HG03575 (cell line): ENCODE results near the gene TENT5A.

Experiments
- ATAC-seq: cut with Tn5 transposase; IDR thresholded peaks from one replicate; pipeline ENCODE4 v1.9.1; 2021; ENCODE audit not compliant: unreplicated experiment, insufficient number of reproducible peaks, low FRiP score; ENCODE audit errors: extremely low read depth

The TENT5A gene

DNA sequence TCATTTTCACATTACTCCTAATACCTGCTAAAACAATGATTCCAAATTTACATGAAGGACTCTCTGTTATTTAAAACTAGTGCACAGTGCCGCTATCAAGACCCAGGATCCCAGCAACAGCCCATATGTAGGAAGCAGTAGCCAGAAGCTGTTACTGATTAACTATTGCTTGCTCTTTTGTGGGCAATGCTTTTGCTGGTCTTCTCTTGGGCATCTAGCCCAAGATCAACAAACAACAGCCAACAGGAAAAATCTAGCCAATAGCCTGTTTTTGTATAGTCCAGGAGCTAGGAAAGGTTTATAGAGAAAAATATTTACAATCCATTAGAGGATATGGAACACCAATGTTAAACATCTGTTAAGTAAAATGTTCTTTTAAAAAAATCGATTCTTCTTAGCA is 22.1 kb upstream of the TENT5A start:
- ATAC-seq, result no peak

DNA sequence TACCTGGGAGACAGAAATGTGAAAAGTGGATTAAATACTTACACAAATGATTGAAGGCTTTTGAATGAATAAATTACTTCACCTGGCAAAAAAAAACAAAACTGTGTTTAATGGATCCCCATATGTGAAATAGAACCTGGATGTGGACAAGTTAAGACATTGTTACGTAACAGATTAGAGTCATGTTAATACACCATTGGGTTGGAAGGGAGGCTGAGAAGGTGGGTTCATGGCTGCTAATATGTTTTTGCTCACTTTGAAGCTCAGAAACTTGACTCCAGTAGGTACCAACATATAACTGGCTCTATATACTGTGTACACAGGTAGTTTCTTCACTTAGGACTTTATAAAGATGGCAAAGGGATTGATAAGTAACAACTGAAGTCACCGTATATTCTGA is 21.4 kb upstream of the TENT5A start:
- no peak for ATAC-seq

DNA sequence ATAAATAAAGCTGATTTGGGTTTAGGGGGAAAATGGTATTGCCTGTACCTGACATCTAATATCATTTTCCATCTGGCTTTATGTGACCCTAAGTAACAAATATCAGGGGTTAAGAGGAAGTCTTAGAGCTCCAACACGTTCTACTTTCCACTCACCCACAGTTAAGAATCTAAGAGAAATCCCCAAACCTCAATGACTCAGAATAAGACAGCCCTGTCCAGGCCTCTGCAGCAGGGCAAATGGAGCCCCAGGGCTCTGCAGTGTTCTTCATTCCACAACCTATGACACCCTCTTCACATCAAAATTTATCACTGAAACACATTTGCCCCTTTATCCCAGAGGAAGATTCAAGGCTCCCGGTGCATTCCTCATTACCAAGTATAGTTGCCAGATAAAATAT is 20.3 kb upstream of the TENT5A start:
- peak; percentile 99 for ATAC-seq

DNA sequence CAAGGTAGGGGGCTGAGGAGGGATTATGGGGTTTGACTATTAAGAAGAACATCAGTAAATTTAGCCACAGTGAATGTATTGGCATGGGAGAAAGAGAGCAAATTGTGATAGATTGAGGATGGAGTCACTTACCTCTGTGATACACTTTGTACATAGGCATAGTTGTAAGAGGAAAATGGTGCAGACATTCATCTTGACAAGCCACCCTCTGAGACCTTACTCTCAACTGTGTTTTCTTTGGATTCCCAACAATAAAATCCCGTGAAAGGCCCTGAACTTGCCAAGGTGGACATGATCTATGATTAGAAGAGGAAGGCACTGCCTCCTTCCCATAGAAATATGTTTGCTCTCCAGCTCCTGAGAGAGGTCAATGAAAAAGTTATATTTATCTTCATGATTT is 18.6 kb upstream of the TENT5A start:
- no peak for ATAC-seq

DNA sequence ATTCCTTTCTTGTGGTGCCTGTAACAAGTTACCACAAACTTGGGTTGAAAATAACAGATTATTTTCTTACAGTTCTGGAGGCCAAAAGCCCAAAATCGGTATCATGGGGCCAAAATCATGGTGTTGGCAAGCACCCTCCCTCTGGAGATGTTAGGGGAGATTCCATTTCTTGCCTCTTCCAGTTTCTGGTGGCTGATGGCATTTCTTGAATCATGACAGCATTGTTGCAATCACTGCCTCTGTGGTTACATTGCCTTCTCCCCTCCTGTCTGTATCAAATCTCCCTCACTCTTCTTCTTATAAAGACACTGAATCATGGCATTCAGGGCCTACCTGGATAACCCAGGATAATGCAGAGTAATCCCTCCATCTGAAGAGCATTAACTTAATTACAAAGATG is 17.9 kb upstream of the TENT5A start:
- ATAC-seq, result no peak

DNA sequence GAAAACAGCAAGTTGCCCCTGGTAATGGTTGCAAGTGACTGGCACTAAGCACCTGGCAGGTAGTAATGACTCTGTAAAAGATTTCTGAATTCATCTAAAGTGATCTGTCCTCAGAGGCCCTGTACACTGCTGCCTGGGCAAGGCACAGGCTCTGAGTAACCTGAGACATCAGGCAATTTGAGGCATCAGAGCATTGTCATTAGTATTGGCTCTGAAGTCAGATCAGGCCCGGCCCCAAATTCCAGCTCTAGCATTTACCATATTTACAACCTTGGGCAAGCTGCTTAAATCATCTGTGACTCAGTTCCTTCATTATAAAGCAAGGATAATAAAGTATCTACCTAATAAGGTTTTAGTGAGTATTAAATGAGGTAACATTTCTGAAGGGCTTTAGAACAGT is 17.3 kb upstream of the TENT5A start:
- ATAC-seq, result no peak

DNA sequence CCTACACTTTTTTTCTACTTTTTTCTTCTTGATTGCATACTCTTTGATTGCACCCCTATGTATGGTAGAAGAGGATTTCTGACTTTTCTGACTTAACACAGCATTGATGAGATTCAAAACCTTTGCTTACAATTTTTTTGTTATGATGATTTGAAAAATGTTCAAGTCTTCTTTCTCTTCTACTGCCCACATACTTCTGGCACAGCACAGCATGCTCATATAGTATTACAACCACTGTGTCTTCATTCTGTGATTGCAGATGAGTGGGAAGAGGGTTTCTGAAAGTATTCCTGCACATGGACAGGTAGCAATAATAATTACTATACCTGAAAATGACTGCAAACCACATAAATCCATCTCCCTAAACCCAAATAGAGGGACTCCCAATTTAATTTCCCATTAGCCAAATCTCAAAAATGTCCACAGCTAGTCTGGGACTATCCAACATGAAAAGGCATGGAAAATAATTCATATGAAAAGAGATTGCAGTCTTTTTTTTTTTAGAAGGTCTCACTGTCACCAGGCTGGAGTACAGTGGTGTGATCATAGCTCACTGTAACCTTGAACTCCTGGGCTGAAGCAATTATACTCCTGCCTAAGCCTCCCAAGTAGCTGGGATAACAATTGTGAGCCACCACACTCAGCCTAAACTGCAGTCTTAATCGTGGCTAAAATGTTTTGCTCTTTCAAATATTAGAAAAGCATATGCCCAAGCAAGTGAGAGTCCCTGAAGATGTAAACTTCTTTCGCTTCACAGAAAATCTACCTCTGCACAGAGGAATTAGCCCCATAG is 15.9 kb upstream of the TENT5A start:
- no peak for ATAC-seq

DNA sequence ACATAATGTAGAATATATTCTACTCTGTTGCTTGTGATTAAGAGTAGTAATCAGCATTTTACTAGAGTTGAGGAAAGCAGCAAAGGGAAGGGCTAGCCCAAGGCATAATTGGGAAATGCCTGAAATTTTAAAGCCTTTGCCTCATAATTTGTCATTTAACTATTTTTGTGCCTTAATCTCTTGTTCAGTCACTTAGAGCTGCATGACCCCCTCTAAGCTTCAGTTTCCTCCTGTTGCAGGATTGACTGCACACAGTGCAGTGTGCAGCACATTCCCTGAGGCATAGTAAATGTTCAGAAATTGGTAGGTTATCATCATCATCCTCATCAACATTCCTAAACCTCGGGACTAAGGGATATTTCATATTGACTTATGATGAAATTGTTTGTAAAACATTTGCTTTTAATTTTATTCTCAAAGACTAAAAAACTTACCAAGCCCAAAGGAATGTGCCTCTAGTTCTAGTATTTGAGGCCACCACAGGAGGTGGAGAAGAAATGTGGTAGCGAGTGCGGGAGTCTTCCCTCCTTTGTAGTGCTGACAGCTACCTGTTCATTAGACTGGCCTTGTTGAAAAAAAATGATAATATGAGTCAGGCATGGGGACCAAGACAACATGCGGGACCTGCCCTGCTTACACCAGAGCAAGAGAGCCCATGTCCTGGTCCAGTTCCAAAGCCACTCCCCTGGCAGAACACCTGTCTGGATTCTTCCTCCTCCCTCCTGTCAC is 14.8 kb upstream of the TENT5A start:
- ATAC-seq, result no peak

DNA sequence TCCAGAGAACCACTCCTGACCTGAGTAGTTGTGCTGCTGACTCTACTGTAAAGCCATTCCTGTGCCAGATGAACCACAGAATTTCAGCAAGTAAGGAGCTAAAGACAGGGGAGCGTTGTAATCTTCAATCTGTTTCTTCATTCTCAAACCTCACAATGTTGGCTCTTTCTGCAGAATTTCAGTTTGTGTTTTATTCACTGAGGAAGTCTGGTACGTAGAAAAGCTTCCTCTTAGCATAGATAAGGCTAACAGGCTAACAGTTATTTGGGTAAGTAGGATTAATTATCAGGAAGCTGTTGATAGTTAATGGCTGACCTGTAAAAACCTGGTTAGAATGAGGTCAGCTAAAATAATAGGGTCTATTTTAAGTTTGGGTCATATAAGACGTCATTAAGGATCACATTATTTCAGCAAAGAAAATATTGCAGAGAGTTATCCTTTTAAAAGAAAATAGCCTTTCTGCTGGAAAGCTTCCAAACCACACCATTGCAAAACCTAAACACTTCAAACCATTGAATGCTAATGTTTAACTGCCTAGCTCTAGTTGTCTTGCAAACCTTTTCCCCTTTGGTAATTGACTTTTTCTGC is 14.1 kb upstream of the TENT5A start:
- ATAC-seq, result no peak

DNA sequence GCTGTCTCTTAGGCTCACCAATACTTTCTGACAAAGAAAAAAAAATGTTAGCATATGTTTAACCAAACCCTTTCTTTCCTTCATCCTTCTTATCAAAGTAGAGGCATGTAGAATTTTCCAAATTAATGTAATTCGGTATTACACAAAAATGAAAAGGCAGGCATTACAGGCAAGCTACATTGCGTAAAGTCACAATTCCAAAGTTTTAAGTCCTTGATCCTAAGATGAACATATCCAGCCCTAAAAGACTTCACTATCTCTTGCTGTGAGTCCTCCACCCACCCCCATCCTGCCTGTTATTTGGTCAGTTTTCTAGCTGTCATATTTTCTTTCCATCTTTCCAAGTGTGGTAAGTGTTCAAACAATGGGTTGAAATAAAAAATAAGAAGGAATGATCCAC is 12.1 kb upstream of the TENT5A start:
- no peak for ATAC-seq

DNA sequence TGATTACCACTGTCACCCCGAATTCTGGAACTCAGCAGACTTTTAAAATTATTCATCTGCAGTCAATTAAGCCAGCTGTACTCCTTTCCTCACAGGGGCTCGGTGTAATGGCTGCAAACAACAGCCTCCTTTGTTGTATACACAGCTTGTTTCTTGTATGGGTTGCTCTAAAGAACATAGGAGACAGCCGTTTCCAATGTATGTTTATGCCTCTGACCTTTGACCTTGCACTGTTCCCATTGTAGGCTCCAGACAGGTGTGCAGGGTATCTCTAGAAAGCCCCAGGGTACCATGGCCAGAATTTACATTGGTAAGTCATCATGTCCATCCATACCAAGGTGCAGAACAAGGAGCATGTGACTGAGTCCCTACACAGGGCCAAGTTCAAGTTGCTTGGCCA is 11.5 kb upstream of the TENT5A start:
- ATAC-seq, result no peak

DNA sequence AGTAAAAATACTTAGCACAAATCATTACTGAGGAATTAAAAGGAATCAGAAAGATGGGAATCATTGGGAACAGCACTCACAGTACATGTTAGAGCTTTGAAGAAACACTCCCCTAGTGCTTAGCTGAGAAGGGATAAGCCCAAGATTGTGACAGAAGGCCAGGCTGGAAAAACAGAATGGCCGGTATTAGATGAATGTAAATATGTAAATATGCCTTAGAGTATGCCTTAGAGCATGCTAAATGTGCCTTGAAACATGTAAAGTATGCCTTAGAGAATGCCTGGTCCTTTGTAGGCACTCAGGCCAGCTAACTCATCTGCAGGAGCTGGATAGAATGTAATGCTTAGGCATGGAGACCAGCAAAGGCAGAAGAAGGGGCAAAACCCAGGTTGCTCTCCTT is 10.6 kb upstream of the TENT5A start:
- no peak for ATAC-seq

DNA sequence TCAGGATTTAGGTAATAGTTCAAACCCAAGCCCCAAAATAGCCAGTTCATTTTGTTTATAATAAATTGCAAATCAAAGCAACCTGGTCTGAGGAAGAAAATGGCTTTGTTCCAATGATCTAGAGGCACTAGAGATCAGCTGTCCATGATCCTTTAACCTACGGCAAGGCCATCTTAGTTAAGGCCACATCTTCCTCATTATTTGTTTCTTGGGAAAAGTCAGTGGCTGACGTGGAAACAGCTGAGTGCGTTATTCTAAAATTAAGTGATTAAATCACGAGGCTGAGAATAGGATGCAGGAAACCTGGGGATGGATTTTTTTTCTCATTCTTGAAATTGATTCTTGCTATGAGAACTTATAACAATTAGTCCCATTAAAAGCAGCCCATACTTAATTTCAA is 10.1 kb upstream of the TENT5A start:
- no peak for ATAC-seq

DNA sequence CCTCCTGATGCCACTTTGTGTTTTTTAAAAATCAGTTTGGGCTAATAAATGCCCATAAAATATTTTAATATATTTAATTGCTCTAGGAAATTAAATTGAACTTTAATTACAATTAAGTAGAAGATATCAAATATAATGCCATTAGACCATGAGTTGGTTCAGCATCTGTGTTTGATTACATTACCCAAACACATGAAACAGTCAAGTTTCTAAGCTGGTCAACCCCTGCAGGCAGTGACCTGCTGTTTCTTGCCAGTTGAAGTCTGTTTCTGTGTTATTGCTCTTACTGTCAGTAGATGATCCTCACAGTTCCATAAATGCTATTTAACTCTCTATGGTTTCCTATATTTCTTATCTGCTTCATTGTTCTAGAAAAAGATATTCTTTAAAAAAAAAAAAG is 9.7 kb upstream of the TENT5A start:
- no peak for ATAC-seq

DNA sequence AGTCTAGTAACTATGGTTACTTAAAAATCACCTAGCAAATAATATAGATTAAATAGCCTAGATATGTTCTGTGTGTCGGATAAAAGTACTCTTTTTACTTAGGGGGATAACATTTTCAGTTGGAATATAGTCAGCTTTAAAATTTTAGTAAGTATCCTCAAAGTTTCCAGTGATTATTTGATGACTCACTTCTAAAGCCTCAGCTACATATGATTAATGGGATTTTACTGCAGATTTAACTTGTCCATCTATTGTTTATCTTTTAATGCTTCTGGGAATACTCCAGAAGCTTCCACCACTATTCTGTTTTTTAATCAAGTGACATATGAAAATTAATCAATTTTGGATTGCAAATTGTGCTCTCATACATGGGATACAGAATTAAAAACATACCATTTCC is 8.7 kb upstream of the TENT5A start:
- ATAC-seq, result no peak

DNA sequence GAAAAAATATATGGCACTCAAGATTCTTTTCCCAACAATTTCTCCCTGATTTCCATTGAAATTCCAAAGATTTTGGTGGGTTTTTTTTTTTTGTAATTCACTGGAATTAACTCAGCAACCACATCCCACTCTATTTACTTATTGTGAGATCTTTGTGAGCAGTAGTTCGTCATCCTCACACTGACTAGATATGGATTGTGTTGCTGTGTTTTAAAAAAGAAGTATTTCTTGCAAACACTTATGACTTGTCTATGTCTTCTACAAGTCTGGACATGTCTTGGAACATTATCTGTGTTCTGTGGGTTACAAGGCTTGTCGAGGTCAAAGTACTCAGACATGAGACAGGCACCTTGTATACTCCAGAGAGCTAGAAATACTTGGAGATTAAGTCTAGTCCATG is 7.3 kb upstream of the TENT5A start:
- ATAC-seq, result no peak

DNA sequence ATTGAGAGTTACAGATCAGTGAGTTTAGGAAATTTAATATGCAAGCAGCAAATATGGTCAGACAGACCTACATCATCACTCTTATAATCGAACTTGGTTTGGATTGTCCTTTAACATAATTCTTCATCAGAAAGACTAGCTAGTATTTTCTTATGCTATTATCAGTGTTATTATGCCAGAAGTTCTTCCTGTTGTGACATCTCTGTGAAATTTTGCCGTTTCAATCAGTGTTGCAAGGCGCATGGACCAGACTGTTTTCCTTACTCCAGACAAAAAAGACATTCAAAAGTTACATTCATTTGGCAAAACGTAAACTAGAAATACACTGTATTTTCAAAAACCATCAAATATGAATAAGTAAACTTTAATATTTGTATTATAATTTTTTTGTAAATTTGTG is 5.7 kb upstream of the TENT5A start:
- ATAC-seq, result no peak

DNA sequence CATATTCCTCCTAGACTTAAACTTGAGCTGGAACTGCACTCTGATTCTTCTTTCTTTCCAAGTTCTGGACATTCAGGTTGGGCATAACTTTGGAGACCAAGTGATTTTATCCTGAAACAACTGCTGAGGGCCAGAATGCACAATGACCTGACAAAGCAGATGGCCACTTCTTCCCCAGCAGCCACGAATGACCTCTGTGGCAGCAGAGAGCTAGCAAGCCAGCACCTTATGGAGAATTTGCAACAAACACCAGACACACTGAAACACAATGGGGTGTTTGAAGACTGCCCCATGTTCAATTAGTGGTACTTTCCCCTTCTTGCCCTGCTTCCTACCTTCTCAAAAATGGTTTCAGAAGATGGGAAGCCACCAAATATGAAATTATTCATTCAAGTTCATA is 4.2 kb upstream of the TENT5A start:
- ATAC-seq, result no peak

DNA sequence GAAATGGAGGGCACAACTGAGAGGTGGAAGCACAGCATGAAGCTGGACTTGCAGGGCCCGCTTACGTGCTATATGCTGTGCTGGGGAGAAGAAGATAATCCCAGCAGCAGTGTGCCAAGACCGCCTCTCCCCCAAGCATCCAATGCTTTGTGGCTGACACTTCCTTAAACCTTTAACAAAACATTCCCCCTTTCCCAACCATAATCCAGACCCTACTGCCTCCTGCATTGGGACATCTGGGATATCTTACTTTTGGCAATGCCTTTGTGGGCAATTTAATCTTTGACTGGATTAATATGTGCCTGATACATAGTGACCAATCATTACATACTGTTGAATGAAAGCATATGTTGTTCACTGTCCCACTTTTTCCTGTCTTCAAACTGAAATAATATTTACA is 3.1 kb upstream of the TENT5A start:
- ATAC-seq, result no peak

DNA sequence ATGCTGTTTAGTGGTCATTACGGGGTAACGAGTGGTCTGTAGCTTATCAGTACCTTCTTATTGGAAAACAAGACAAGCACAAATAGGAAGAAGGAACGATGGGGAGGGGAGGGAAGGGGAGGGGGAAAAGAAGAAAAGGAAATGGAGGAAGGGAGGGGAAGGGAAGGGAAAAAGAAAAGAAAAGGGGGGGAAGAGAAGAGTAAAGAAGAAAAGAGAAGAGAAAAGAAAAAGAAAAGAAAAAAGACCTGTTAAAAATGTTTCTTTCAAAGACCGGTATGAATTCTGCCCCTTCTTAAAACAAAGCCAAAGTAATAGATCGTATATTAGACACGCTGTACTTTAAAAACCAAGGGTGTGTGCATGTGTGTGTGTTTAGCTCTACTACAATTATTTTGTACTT is 2.4 kb upstream of the TENT5A start:
- no peak for ATAC-seq
